Ovary (tissue), 3 donors: ENCODE data around the gene GABBR2.

Experiments used
- CTCF ChIP-seq, 3 donors: fragments of 450-650 bp in 2 of 3; fragments of 200-600 bp in 1 of 3; IDR thresholded peaks; one replicate each; pipeline versions ENCODE4 v1.5.1 to v1.8.0; 2016 to 2022; ENCODE audit warnings: antibody characterized with exemption in 3 of 3, mild to moderate bottlenecking in 1 of 3
- EP300 ChIP-seq: sonication (generic); formaldehyde crosslinking; IDR thresholded peaks from one replicate; pipeline ENCODE4 v1.6.1; 2017; ENCODE audit warnings: antibody characterized with exemption
- donor health status: DM: no; HTN: no; CAD: no.

DNA sequence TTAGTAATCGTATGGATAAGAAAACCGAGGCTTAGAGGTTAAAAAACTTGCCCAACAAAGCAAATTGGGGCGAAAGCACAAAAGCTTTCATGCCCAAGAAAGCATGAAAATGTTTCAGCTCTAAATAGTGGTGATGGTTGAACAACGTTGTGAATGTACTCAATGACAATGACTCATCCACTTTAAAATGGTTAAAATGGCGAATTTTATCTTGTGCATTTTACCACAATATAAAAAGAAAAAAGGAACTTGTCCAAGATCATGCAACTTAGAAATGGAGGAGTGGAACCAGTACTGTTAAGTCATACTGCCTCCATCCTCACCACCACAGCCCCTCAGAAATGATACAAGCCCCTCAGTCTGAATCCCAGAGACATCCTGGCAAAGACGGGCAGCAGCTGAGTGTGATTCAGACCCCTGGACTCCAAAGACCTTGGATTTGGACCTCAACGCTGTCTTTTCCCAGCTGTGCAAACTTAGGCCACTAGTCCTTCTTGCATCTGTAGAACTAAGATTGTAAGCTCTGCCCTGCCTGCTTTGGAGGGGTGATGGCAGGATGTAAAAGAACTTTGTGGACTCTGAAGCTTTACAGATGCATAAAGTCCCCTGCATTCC, 158.4 kb downstream of the GABBR2 start:
- TF ChIP-seq CTCF (IDR thresholded peaks at IDR 0.05) = no peak
- TF ChIP-seq EP300 = no peak
